ENCODE measurements around the gene CYLD.

Gene CYLD

DNA sequence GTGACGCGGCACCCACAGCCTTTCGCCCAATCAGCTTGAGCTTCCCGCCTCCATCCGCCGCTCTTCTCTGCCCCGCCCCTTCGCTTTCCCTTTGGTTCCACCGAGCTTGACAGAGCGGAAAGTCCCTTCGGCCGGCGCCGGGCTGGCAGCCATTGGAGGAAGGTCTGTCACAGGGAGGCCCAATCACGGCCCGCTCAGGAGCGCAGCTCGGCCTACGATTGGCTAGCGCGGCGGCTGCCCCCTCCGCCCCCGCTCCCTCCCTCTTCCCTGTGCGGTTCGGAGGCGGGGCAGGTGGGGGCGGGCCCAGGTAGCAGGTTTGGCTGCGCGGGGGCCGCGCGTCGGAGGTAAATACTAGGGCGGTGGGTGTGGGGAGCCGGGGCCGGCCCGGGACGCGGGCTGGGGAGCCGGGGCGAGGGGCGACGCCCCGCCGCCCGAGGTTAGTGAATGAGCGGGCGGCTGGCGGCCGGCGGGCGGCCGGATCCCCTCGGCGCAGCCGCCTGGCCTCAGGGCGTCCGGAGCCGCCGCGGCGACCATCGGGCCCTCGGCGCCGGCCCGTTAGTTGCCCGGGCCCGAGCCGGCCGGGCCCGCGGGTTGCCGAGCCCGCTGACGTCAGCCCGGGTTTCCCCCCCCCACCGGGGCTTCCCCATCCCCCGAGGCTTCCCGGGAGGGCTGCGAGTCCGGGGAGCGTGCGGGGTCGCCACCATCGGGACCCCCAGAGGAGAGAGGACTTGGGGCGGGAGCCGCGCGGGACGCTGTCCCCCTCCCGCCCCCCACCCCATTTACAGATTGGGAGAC, at the start of gene CYLD:
TSS of gene CYLD (plus strand) at position 306 of the 795 bp plus-strand sequence. CDS start 7,613 bp downstream, outside the sequence.
- H3K36me3 Mint-ChIP-seq (ENCODE audit: low read depth) = peaks cover 37% of the 10 kb centered on the region
- no peaks in the 10 kb centered on the region for H3K27me3 Mint-ChIP-seq
- intact Hi-C loops (cut with micrococcal nuclease) = loop anchor here (1.0 to 10.0 kb wide), 5 partner anchors 33 to 377 kb away; partner anchors contain the start of genes BRD7 and NKD1
- peaks cover 70% of the 10 kb centered on the region for H3K4me1 Mint-ChIP-seq (ENCODE audit: low read depth)
- H3K27ac Mint-ChIP-seq = peak within 1 kb of the TSS; percentile 91
- no peaks in the 10 kb centered on the region for H3K9me3 Mint-ChIP-seq
- peak within 1 kb of the TSS; percentile 77 for H3K4me3 Mint-ChIP-seq

DNA sequence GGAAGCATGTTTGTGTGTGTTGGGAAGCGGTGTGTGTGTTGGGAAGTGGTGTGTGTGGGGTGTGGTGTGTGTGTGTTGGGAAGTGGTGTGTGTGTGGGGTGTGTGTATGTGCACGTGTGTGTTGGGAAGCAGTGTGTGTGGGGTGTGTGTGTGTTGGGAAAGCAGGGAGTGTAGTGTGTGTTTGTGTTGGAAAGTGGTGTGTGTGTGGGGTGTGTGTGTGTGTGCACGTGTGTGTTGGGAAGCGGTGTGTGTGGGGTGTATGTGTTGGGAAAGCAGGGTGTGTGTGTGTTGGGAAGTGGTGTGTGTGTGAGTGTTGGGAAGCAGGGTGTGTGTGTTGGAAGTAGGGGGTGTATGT, 49.3 kb upstream of the CYLD start:
- Mint-ChIP-seq H3K9me3 (no peaks in the 10 kb centered on the region), H3K4me1 (ENCODE audit: low read depth) (peaks cover 69% of the 10 kb centered on the region), H3K36me3 (ENCODE audit: low read depth) (peaks cover 20% of the 10 kb centered on the region), H3K4me3 (peak overlapping the region; percentile 91), H3K27ac (peak overlapping the region; percentile 91), H3K27me3 (no peaks in the 10 kb centered on the region)
- intact Hi-C loops (cut with micrococcal nuclease) = no loop called here

DNA sequence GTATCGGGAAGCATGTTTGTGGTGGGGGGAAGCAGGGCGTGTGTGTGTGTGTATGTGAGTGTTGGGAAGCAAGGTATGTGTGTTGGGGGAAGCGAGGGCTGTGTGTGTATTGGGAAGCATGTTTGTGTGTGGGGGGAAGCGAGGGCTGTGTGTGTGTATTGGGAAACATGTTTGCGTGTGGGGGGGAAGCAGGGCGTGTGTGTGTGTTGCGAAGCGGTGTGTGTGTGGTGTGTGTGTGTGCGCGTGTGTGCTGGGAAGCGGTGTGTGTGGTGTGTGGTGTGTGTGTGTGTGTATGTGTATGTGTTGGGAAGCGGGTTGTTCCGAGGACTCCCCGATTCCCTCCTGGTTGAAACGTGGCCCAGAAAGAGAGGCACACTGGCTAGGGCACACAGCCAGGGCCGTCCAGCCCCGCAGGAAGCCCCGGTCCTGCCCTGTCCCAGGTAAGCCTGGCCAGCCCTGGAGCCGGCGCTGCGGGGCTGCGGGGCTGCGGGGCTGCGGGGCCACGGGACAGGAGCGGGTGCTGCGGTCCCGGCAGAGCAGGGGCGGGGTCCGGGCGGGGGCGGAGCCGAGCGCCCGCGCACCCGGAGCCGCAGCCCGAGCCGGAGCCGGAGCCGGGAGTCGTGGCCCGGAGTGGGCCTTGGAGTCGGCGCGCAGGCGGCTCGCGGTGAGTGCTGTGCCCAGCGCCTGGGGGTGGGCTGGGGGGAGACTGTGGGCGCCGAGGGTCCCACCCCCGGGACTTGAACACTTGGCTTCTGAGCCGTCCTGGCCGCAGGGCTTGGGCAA, 48.7 kb upstream of the CYLD start, which contains the start of gene NOD2:
TSS of gene NOD2 (plus strand) at position 608 of the 783 bp plus-strand sequence. CDS start 5,890 bp downstream, outside the sequence.
- Mint-ChIP-seq H3K27ac (peak within 1 kb of the TSS; percentile 91), H3K27me3 (no peaks in the 10 kb centered on the region), H3K4me3 (peak within 1 kb of the TSS; percentile 91), H3K9me3 (no peaks in the 10 kb centered on the region), H3K36me3 (ENCODE audit: low read depth) (peaks cover 25% of the 10 kb centered on the region), H3K4me1 (ENCODE audit: low read depth) (peaks cover 70% of the 10 kb centered on the region)
- intact Hi-C loops (cut with micrococcal nuclease) = no loop called here

DNA sequence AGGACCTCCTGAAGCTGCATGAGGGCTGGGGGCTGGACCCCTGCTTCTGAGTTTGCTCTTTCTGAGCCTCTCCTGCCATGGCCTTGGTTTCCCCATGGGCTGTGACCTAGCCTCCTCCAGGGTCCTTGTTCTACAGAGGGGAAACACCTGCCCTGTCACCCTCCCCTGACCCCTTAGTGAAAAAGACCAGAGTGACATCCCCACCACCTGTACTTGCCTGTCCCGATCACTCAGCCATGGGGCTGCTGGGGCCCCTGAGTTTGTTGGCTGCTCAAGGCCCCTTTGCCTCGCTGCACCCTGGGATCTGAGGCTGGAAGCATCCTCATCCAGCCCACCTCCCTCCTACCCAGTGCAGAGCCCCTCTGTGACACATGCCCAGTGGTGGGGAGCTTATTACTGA, 47.7 kb upstream of the CYLD start:
- intact Hi-C loops (cut with micrococcal nuclease) = loop anchor here (2.0 kb wide), 2 partner anchors 13 to 15 kb away; partner anchors contain the start of gene SNX20
- Mint-ChIP-seq H3K36me3 (ENCODE audit: low read depth) (peaks cover 33% of the 10 kb centered on the region), H3K4me1 (ENCODE audit: low read depth) (peaks cover 76% of the 10 kb centered on the region), H3K4me3 (peak overlapping the region; percentile 91), H3K27ac (peak overlapping the region; percentile 91), H3K27me3 (no peaks in the 10 kb centered on the region), H3K9me3 (no peaks in the 10 kb centered on the region)

DNA sequence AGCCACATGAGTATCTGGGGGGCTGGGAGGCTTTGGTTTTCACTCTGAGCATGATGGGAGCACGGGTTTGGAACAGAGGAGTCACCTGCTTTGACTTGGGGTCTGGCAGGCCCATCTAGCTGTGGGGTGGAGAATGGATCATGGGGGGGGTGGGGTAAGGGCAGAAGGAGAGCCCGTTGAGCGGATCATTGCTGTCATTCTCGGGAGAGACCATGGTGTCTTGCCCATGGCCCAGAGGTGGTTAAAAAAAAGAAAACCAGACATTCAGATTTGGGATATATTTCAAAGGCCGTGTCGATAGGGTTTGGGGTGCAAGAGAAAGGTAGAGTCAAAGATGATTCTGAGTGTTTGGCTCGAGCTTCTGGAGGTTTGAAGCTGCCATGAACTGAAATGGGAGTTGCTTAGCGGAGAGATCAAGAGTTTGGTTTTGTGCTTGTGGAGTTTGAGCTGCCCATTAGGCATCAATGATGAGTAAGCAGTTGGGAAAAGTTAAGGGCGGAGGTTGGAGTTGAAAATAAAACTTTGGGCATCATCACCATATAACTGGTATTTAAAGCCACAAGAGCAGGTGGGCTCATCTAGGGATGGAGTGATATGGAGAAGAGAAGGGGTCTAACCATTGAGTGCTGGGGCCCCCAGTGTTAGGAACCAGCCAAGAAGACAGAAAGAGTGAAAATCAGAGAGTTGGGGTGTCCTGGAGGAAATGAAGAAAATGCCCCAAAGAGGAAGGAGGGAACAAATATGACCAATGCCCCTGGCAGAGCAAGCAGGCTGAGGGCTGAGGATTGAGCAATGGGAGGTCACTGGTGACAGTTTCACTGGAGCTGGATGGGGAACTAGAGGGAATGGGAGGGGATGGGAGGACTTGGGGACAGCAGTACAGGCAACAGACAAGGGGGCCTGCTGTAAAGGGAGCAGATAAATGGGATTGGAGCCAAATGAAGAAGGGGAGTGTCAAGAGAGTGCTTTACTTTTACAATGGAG, 46.6 kb upstream of the CYLD start:
- Mint-ChIP-seq H3K36me3 (ENCODE audit: low read depth) (peaks cover 44% of the 10 kb centered on the region), H3K27me3 (no peaks in the 10 kb centered on the region), H3K27ac (peak overlapping the region; percentile 91), H3K4me3 (peak overlapping the region; percentile 91), H3K9me3 (no peaks in the 10 kb centered on the region), H3K4me1 (ENCODE audit: low read depth) (peaks cover 87% of the 10 kb centered on the region)
- intact Hi-C loops (cut with micrococcal nuclease) = loop anchor here (1.0 to 5.0 kb wide), 5 partner anchors 10 to 418 kb away; partner anchors contain the start of genes CYLD and SNX20

DNA sequence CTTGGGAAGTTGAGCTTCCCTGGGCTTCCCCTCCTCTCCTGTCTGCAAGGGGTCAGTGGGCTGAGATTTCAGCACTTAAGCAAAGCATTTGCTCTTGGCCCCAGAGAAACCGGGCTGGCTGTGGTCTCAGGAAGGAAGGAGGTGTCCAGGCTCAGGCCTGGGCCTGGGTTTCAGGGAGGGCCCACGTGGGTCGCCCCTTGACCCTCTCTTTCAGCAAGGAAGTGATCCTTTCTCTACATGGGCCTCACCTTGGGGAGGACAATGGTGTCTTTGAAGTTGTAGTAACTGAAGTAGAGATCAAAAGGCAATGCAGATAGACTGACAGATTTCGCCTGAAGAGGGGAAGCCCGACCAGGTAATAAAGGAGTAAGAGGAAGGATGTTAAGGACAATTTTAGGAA, 45.8 kb upstream of the CYLD start:
- H3K36me3 Mint-ChIP-seq (ENCODE audit: low read depth) = peaks cover 52% of the 10 kb centered on the region
- H3K4me1 Mint-ChIP-seq (ENCODE audit: low read depth) = peaks cover 85% of the 10 kb centered on the region
- peak overlapping the region; percentile 91 for H3K27ac Mint-ChIP-seq
- no peaks in the 10 kb centered on the region for H3K9me3 Mint-ChIP-seq
- intact Hi-C loops (cut with micrococcal nuclease) = loop anchor here (5.0 kb wide), 2 partner anchors 46 to 419 kb away; partner anchors contain the start of gene CYLD
- peak overlapping the region; percentile 91 for H3K4me3 Mint-ChIP-seq
- H3K27me3 Mint-ChIP-seq = no peaks in the 10 kb centered on the region

DNA sequence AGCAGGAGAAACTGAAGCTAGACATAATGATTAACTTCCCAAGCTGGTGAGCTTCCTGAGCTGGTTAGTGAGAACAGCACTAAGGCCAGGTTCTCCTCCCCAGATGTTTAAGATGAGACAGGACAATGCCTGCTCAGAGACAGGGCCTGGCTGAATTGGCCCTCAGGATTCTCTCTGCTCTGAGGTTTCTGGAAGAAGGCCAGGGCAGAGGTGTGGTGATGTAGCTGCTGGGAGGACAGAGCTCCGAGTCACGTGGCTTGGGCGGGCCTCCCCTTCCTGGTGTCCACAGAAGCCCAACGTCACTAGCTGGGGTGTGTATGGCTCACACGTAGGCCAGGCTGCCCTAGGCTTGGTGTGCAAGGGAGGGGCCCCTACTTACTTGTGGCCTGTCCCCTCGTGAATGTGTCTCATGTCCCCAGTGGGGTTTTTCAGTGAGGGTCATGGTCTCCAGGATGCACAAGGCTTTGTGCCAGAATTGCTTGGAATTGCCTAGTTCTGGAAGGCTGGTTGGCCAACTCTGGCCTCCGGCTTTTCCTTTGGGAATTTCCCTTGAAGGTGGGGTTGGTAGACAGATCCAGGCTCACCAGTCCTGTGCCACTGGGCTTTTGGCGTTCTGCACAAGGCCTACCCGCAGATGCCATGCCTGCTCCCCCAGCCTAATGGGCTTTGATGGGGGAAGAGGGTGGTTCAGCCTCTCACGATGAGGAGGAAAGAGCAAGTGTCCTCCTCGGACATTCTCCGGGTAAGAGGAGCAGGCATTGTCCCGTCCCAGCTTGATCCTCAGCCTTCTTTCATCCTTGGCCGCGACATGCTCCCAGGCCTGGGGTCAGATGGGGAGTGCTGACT, 45.1 kb upstream of the CYLD start:
- H3K4me3 Mint-ChIP-seq = peak overlapping the region; percentile 91
- H3K9me3 Mint-ChIP-seq = no peaks in the 10 kb centered on the region
- no peaks in the 10 kb centered on the region for H3K27me3 Mint-ChIP-seq
- H3K36me3 Mint-ChIP-seq (ENCODE audit: low read depth) = peaks cover 59% of the 10 kb centered on the region
- H3K4me1 Mint-ChIP-seq (ENCODE audit: low read depth) = peaks cover 90% of the 10 kb centered on the region
- peak overlapping the region; percentile 91 for H3K27ac Mint-ChIP-seq
- intact Hi-C loops (cut with micrococcal nuclease) = loop anchor here (5.0 kb wide), 2 partner anchors 46 to 419 kb away; partner anchors contain the start of gene CYLD

DNA sequence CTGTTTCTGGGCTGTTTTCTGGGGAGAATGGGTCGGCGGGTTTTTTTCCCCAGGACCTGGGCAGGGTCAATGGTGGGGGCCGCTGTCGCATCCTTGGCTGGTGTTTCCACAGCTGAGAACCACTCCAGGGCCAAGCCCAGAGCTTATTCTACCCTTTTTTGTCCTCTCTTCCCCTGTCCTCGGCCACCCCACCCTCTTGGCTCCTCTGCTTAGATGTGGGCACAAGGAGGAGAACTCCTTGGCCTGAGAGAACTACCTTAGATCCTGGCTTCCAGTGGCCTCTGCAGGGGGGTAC, 44.5 kb upstream of the CYLD start:
- no peaks in the 10 kb centered on the region for H3K27me3 Mint-ChIP-seq
- peak overlapping the region; percentile 80 for H3K4me3 Mint-ChIP-seq
- no peaks in the 10 kb centered on the region for H3K9me3 Mint-ChIP-seq
- intact Hi-C loops (cut with micrococcal nuclease) = loop anchor here (5.0 kb wide), 2 partner anchors 45 to 420 kb away; partner anchors contain the start of gene CYLD
- H3K36me3 Mint-ChIP-seq (ENCODE audit: low read depth) = peaks cover 65% of the 10 kb centered on the region
- peaks cover 87% of the 10 kb centered on the region for H3K4me1 Mint-ChIP-seq (ENCODE audit: low read depth)
- peak overlapping the region; percentile 91 for H3K27ac Mint-ChIP-seq

DNA sequence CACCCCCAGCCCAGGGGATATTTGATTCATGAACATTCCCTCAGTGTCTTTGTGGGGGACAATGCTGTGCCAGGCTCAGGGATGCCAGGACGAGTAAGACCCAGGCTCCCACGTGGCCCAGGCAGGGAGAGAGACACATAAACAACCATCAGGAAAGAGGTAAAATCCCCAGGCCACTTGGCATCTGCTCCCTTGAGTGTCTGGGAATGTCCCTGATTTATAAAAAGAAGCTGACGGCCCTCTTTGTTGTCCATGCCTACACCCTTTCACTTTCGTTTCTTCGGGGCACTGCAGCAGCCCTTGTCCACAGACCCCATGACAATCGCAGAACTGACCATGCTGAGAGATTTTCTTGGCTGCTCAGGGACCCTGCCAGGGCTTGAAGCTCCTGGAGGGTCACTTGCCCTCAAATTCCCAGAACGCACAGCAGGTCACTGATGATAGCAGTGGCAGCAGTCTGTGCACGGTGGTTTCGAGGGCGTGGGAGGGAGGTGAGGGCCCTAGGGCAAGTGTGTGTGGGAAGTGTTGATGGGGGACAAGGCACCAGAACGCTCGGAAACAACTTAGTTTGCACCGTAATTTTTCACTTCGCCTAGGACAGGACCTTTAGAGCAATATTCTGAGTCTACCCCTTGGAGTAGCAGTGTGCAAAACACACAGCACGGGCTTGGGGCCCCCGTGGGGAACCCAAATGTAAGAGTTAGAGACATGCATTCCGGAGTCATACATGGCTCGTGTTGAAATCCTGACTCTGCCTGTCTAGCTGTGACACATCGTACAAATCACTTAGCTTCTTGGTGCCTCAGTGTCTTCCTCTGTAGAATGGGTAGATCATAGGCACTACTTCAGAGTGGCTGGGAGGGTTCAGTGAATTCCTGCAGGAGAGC, 43.8 kb upstream of the CYLD start:
- Mint-ChIP-seq H3K4me3 (peak overlapping the region; percentile 80), H3K27ac (peak overlapping the region; percentile 91), H3K4me1 (ENCODE audit: low read depth) (peaks cover 83% of the 10 kb centered on the region), H3K9me3 (no peaks in the 10 kb centered on the region), H3K36me3 (ENCODE audit: low read depth) (peaks cover 72% of the 10 kb centered on the region), H3K27me3 (no peaks in the 10 kb centered on the region)
- intact Hi-C loops (cut with micrococcal nuclease) = loop anchor here (1.0 to 5.0 kb wide), 3 partner anchors 11 to 421 kb away; partner anchors contain the start of gene CYLD

DNA sequence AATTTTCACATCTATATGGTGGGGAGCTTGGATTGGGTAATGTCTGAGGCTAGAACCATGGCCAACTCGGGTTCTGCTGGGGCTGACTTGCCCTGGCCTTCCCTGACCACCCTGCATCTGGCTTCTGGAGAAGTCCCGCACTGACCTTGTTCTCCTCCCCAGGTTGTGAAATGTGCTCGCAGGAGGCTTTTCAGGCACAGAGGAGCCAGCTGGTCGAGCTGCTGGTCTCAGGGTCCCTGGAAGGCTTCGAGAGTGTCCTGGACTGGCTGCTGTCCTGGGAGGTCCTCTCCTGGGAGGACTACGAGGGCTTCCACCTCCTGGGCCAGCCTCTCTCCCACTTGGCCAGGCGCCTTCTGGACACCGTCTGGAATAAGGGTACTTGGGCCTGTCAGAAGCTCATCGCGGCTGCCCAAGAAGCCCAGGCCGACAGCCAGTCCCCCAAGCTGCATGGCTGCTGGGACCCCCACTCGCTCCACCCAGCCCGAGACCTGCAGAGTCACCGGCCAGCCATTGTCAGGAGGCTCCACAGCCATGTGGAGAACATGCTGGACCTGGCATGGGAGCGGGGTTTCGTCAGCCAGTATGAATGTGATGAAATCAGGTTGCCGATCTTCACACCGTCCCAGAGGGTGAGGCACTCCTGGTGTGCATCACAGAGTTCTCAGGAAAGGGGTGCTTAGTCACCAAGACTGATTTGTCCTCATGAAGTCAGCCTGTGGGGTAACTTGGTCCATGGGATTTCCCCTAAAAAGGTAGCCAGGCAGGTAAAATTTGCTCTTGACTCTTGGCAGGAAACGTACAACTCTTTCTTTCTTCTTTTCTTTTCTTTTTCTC, 42.3 kb upstream of the CYLD start:
- peaks cover 75% of the 10 kb centered on the region for H3K4me1 Mint-ChIP-seq (ENCODE audit: low read depth)
- intact Hi-C loops (cut with micrococcal nuclease) = loop anchor here (5.0 kb wide), 2 partner anchors 43 to 422 kb away; partner anchors contain the start of gene CYLD
- H3K9me3 Mint-ChIP-seq = peaks cover 12% of the 10 kb centered on the region
- H3K4me3 Mint-ChIP-seq = peak overlapping the region; percentile 44
- no peaks in the 10 kb centered on the region for H3K27me3 Mint-ChIP-seq
- H3K36me3 Mint-ChIP-seq (ENCODE audit: low read depth) = peaks cover 76% of the 10 kb centered on the region
- H3K27ac Mint-ChIP-seq = peak overlapping the region; percentile 91

DNA sequence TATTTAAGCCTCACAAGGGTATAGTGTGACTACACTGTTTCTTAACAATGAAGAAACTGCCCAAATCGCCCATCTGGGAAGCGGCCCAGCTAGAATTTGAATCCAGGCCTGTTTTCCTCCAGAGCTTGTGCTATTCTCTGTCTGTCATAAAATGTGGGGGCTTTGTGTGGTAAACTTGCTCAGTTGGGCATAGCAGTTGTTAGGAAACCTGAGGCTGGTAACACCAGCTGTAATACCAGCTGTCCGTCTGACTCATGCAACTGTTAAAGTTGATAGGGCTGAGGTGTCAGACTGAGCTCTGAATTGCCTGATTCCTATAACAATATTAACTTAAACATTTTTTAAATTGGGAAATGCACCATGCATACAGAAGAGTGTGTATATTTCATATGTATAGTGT, 39.2 kb upstream of the CYLD start:
- Mint-ChIP-seq H3K36me3 (ENCODE audit: low read depth) (peaks cover 95% of the 10 kb centered on the region), H3K4me1 (ENCODE audit: low read depth) (peaks cover 72% of the 10 kb centered on the region), H3K27me3 (no peaks in the 10 kb centered on the region), H3K4me3 (no peak overlapping the region), H3K27ac (no peak overlapping the region), H3K9me3 (peaks cover 19% of the 10 kb centered on the region)
- intact Hi-C loops (cut with micrococcal nuclease) = no loop called here
